ENCODE results near the gene TIMM44. TPM values are rescaled to one million over a fixed set of nuclear protein-coding genes. Genes with fewer than 3 reads are reported as not detected.

The TIMM44 gene
- total RNA-seq, 4 donors from 2014 or later, result 59.7 to 102 (median 71.8) TPM

- in situ Hi-C loops (cut with MboI; ENCODE audit: low pct_ligation_motif_present in 1 of 4, low pct_unique_long_range_greater_than_20kb in 1 of 4, low sequenced_read_pairs in 3 of 4) (no loop called here), intact Hi-C loops (cut with DNase I; ENCODE audit: low total_unique reads) (no loop called here)
- H3K27ac ChIP-seq, result peak overlapping the region; percentile 26 to 91 (median 83)
- peak overlapping the region; percentile 29 to 57 (median 49) for H3K4me3 ChIP-seq
- WGBS, 2 donors (ENCODE audit: low coverage in 1 of 2), result 38 to 42% methylated on average over 8 to 33 of the region's 34 CpGs
- DNase-seq, result no peak
- no peaks in the 10 kb centered on the region for H3K9me3 ChIP-seq
- H3K4me1 ChIP-seq, result peaks cover 44 to 65% (median 53%) of the 10 kb centered on the region in 4 donors
- TF ChIP-seq, protein P1, sequence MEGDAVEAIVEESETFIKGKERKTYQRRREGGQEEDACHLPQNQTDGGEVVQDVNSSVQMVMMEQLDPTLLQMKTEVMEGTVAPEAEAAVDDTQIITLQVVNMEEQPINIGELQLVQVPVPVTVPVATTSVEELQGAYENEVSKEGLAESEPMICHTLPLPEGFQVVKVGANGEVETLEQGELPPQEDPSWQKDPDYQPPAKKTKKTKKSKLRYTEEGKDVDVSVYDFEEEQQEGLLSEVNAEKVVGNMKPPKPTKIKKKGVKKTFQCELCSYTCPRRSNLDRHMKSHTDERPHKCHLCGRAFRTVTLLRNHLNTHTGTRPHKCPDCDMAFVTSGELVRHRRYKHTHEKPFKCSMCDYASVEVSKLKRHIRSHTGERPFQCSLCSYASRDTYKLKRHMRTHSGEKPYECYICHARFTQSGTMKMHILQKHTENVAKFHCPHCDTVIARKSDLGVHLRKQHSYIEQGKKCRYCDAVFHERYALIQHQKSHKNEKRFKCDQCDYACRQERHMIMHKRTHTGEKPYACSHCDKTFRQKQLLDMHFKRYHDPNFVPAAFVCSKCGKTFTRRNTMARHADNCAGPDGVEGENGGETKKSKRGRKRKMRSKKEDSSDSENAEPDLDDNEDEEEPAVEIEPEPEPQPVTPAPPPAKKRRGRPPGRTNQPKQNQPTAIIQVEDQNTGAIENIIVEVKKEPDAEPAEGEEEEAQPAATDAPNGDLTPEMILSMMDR (IDR thresholded peaks at IDR 0.05), result no peak
- TF ChIP-seq POLR2AphosphoS5 (IDR thresholded peaks at IDR 0.05) (no peak), POLR2A (IDR thresholded peaks at IDR 0.05) (no peak), EP300 (IDR thresholded peaks at IDR 0.05; ENCODE audit: low read depth) (no peak)
- H3K27me3 ChIP-seq, result peaks cover under 1% of the 10 kb centered on the region
- peaks cover 0 to 10% (median 0%) of the 10 kb centered on the region in 4 donors for H3K36me3 ChIP-seq
Measured at GRCh38 chr19:7924651-7925170, 18.8 kb downstream of the TIMM44 start.

DNA sequence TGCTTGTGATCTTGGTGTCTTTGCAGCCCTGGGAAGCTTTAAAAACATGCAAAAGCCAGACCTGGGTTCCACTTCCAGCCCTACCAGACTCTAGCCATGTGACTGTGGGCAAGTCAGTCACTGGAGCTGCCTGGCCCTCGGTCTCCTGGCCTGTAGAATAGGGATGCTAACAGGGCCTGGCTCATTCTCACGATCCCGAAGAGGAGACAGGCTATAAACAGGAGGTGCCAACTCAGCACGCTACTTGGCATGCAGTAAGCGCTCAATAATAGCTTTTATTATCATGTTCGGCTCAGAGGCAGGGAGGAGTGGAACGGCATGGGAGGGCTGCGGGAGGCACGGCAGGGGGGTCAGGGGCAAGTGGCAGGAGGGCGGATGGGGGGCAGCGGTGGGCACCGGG, 19.2 kb downstream of the TIMM44 start:
- in situ Hi-C loops (cut with MboI; ENCODE audit: low pct_ligation_motif_present in 1 of 4, low pct_unique_long_range_greater_than_20kb in 1 of 4, low sequenced_read_pairs in 3 of 4), result no loop called here
- Histone ChIP-seq H3K4me1 (peaks cover 43 to 65% (median 52%) of the 10 kb centered on the region in 4 donors), H3K36me3 (peaks cover 0 to 10% (median 0%) of the 10 kb centered on the region in 4 donors), H3K27ac (peak overlapping the region; percentile 26 to 91 (median 83)), H3K9me3 (no peaks in the 10 kb centered on the region), H3K4me3 (no peak overlapping the region), H3K27me3 (peaks cover 5% of the 10 kb centered on the region)
- intact Hi-C loops (cut with DNase I; ENCODE audit: low total_unique reads), result no loop called here
- DNase-seq, result no peak
- 49% methylated on average over 12 of the region's 12 CpGs; no CpG with 5 or more reads in 1 of the 2 donors for WGBS, 2 donors (ENCODE audit: low coverage in 1 of 2)
- TF ChIP-seq POLR2AphosphoS5 (IDR thresholded peaks at IDR 0.05), result no peak
- TF ChIP-seq POLR2A (IDR thresholded peaks at IDR 0.05), result no peak
- no peak for TF ChIP-seq EP300 (IDR thresholded peaks at IDR 0.05; ENCODE audit: low read depth)
- TF ChIP-seq, protein P1 (IDR thresholded peaks at IDR 0.05), result no peak

DNA sequence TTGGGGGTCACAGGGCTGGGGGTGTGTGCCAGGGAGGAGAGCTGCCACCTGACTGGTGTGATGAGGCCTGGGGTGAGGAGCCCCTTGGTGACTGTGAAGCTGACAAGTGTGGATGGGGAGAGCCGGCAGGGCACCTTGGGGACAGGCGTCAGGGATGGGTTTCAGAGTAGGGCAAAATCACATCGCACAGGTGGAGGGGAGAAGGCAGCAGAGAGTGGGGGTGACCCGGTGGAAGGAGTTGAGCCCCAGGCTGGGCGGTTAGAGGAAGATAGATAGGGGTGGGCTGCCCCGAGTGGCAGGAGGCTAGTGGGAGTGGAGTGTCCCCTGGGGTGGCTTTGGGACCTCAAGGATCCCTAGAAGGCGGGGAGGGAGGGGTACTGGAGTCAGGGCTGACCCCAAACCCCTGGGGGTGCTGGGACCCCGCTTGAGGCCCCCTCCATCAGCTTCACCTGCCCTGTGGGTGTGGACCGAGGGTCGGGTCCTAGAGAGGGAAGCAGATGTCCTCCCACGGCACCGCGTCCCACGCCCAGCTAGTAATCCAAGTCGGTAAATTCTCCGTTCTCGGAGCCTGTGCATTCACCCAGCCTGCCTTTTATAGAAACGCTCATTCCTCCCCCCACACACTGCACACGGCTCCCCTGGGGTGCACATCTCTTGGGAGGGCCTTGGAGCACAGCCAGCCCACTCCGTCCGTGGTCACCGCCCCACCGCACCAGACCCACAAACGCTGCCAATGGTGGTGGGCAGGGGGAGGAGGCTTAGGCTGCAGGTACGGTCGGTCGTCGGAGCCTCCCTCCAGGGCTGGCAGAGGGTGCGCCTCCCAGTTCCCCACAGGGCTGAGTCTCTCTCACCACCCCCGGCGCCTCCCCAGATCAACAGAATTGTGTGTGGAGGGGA, 19.9 kb downstream of the TIMM44 start:
- TF ChIP-seq POLR2A (IDR thresholded peaks at IDR 0.05) (peak; percentile 8), EP300 (IDR thresholded peaks at IDR 0.05; ENCODE audit: low read depth) (no peak), POLR2AphosphoS5 (IDR thresholded peaks at IDR 0.05) (no peak)
- TF ChIP-seq, protein P1 (IDR thresholded peaks at IDR 0.05), result no peak
- Histone ChIP-seq H3K4me3 (no peak overlapping the region), H3K27me3 (peaks cover 12% of the 10 kb centered on the region), H3K9me3 (no peaks in the 10 kb centered on the region), H3K36me3 (peaks cover 0 to 10% (median 0%) of the 10 kb centered on the region in 4 donors), H3K4me1 (peaks cover 40 to 66% (median 52%) of the 10 kb centered on the region in 4 donors), H3K27ac (peak overlapping the region; percentile 14 to 91 (median 83))
- WGBS, 2 donors (ENCODE audit: low coverage in 1 of 2), result 76 to 83% methylated on average over 6 to 31 of the region's 31 CpGs
- intact Hi-C loops (cut with DNase I; ENCODE audit: low total_unique reads) (no loop called here), in situ Hi-C loops (cut with MboI; ENCODE audit: low pct_ligation_motif_present in 1 of 4, low pct_unique_long_range_greater_than_20kb in 1 of 4, low sequenced_read_pairs in 3 of 4) (no loop called here)
- no peak for DNase-seq

- intact Hi-C loops (cut with DNase I; ENCODE audit: low total_unique reads) (no loop called here), in situ Hi-C loops (cut with MboI; ENCODE audit: low pct_ligation_motif_present in 1 of 4, low pct_unique_long_range_greater_than_20kb in 1 of 4, low sequenced_read_pairs in 3 of 4) (no loop called here)
- Histone ChIP-seq H3K9me3 (no peaks in the 10 kb centered on the region), H3K4me1 (peaks cover 37 to 64% (median 50%) of the 10 kb centered on the region in 4 donors), H3K36me3 (peaks cover 0 to 10% (median 0%) of the 10 kb centered on the region in 4 donors), H3K4me3 (no peak overlapping the region), H3K27me3 (peaks cover 19% of the 10 kb centered on the region), H3K27ac (peak overlapping the region in 3 of 4 donors; percentile 80 to 91 (median 86))
- 83% methylated on average over 8 of the region's 8 CpGs; no CpG with 5 or more reads in 1 of the 2 donors for WGBS, 2 donors (ENCODE audit: low coverage in 1 of 2)
- no peak for DNase-seq
- TF ChIP-seq EP300 (IDR thresholded peaks at IDR 0.05; ENCODE audit: low read depth) (no peak), POLR2A (IDR thresholded peaks at IDR 0.05) (no peak), POLR2AphosphoS5 (IDR thresholded peaks at IDR 0.05) (no peak)
- TF ChIP-seq, protein P1 (IDR thresholded peaks at IDR 0.05), result no peak
Measured at GRCh38 chr19:7922836-7923195, 20.6 kb downstream of the TIMM44 start.
